HepG2 (cell line): ENCODE results near the gene GRIN2C.
A peak's percentile ranks its signal among the peaks of the same experiment; 100 is the strongest.

Experiments used
- CEBPB ChIP-seq: IDR thresholded peaks from 2 replicates; pipeline ENCODE4 v1.6.1; 2011; ENCODE audit warnings: low read depth, low read length, improper control_type of control experiment, borderline replicate concordance
- ELF4 ChIP-seq: sonication (generic); formaldehyde crosslinking; IDR thresholded peaks from 2 replicates; pipeline ENCODE4 v1.5.0; 2020; ENCODE audit warnings: missing genetic modification reagents, mild to moderate bottlenecking, moderate library complexity, borderline replicate concordance
- FOXM1 ChIP-seq: sonication (generic); formaldehyde crosslinking; IDR thresholded peaks from 2 replicates; pipeline ENCODE4 v1.5.0; 2020; ENCODE audit warnings: missing genetic modification reagents
- KLF11 ChIP-seq: IDR thresholded peaks from 2 replicates; pipeline ENCODE4 v1.6.1; 2016; ENCODE audit warnings: missing compliant biosample characterization
- MAFK ChIP-seq, 2 experiments: IDR thresholded peaks in 1 of 2; conservative IDR thresholded peaks in 1 of 2; 2 replicates each; pipeline ENCODE4 v1.6.1; 2011; ENCODE audit warnings: improper control_type of control experiment in 2 of 2, low read length in 2 of 2
- THAP11 ChIP-seq: IDR thresholded peaks from 2 replicates; pipeline ENCODE4 v1.6.1; 2016; ENCODE audit warnings: missing biosample characterization, missing genetic modification reagents
- ZNF549 ChIP-seq: sonication (generic); formaldehyde crosslinking; IDR thresholded peaks from 2 replicates; pipeline ENCODE4 v1.5.0; 2020; ENCODE audit warnings: missing genetic modification reagents
- ZNF629 ChIP-seq: sonication (generic); formaldehyde crosslinking; conservative IDR thresholded peaks from 2 replicates; pipeline ENCODE4 v1.5.0; 2020; ENCODE audit warnings: missing genetic modification reagents
- ZNF883 ChIP-seq: sonication (generic); formaldehyde crosslinking; IDR thresholded peaks from 2 replicates; pipeline ENCODE4 v1.5.1; 2020; ENCODE audit warnings: mild to moderate bottlenecking, missing genetic modification reagents; ENCODE audit errors: not compliant biosample characterization
- TF ChIP-seq, protein P1 (sequence below): sonication (generic); formaldehyde crosslinking; IDR thresholded peaks from 2 replicates; pipeline ENCODE4 v1.4.0; 2020; ENCODE audit warnings: missing genetic modification reagents, mild to moderate bottlenecking, borderline replicate concordance
- TF ChIP-seq, protein P2 (sequence below): sonication (generic); formaldehyde crosslinking; IDR thresholded peaks from 2 replicates; pipeline ENCODE4 v1.5.0; 2020; ENCODE audit warnings: mild to moderate bottlenecking, missing genetic modification reagents, moderate library complexity
- TF ChIP-seq, protein P3 (sequence below), 2 experiments: IDR thresholded peaks; 2 replicates each; pipeline ENCODE4 v1.6.1; 2011 to 2012; ENCODE audit warnings: low read length in 2 of 2, borderline replicate concordance in 1 of 2, low read depth in 1 of 2, mild to moderate bottlenecking in 1 of 2, moderate library complexity in 1 of 2

DNA sequence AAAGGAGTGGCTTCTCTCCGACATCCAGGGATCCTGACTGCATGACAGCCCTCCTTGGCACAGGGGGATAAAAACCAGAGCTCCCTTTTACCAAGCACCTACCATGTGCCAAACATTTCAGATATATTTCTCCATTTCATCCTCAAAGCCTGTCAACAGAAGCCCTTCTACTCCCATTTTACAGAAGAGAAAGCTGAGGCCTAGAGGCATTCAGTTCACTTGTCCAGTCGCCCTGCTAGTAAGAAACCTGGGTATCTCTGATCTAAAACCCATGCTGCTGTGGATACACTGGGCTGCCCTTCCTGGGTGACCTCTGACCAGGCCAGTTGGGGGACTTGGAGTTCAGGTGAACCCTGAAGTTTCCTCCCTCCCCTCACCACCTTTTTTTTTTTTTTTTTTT, 19.0 kb upstream of the GRIN2C start:
- TF ChIP-seq, protein P1, sequence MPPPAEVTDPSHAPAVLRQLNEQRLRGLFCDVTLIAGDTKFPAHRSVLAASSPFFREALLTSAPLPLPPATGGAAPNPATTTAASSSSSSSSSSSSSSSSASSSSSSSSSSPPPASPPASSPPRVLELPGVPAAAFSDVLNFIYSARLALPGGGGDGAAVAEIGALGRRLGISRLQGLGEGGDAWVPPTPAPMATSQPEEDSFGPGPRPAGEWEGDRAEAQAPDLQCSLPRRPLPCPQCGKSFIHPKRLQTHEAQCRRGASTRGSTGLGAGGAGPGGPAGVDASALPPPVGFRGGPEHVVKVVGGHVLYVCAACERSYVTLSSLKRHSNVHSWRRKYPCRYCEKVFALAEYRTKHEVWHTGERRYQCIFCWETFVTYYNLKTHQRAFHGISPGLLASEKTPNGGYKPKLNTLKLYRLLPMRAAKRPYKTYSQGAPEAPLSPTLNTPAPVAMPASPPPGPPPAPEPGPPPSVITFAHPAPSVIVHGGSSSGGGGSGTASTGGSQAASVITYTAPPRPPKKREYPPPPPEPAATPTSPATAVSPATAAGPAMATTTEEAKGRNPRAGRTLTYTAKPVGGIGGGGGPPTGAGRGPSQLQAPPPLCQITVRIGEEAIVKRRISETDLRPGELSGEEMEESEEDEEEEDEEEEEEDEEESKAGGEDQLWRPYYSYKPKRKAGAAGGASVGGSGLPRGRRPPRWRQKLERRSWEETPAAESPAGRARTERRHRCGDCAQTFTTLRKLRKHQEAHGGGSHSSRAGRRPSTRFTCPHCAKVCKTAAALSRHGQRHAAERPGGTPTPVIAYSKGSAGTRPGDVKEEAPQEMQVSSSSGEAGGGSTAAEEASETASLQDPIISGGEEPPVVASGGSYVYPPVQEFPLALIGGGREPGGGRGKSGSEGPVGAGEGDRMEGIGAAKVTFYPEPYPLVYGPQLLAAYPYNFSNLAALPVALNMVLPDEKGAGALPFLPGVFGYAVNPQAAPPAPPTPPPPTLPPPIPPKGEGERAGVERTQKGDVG (CRISPR knock-in tag), result no peak
- TF ChIP-seq MAFK (conservative IDR thresholded peaks at IDR 0.05 in 1 of 2, IDR thresholded peaks at IDR 0.05 in 1 of 2; ENCODE audit: low read length in 2 of 2) (no peak), CEBPB (no peak), FOXM1 (CRISPR knock-in tag) (no peak), KLF11 (CRISPR knock-in tag) (no peak), ZNF883 (CRISPR knock-in tag) (no peak), ZNF549 (no peak), THAP11 (CRISPR knock-in tag) (no peak), ELF4 (CRISPR knock-in tag) (no peak), ZNF629 (CRISPR knock-in tag) (peak; percentile 73)
- TF ChIP-seq, protein P2, sequence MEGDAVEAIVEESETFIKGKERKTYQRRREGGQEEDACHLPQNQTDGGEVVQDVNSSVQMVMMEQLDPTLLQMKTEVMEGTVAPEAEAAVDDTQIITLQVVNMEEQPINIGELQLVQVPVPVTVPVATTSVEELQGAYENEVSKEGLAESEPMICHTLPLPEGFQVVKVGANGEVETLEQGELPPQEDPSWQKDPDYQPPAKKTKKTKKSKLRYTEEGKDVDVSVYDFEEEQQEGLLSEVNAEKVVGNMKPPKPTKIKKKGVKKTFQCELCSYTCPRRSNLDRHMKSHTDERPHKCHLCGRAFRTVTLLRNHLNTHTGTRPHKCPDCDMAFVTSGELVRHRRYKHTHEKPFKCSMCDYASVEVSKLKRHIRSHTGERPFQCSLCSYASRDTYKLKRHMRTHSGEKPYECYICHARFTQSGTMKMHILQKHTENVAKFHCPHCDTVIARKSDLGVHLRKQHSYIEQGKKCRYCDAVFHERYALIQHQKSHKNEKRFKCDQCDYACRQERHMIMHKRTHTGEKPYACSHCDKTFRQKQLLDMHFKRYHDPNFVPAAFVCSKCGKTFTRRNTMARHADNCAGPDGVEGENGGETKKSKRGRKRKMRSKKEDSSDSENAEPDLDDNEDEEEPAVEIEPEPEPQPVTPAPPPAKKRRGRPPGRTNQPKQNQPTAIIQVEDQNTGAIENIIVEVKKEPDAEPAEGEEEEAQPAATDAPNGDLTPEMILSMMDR (CRISPR knock-in tag), result no peak
- TF ChIP-seq, protein P3, sequence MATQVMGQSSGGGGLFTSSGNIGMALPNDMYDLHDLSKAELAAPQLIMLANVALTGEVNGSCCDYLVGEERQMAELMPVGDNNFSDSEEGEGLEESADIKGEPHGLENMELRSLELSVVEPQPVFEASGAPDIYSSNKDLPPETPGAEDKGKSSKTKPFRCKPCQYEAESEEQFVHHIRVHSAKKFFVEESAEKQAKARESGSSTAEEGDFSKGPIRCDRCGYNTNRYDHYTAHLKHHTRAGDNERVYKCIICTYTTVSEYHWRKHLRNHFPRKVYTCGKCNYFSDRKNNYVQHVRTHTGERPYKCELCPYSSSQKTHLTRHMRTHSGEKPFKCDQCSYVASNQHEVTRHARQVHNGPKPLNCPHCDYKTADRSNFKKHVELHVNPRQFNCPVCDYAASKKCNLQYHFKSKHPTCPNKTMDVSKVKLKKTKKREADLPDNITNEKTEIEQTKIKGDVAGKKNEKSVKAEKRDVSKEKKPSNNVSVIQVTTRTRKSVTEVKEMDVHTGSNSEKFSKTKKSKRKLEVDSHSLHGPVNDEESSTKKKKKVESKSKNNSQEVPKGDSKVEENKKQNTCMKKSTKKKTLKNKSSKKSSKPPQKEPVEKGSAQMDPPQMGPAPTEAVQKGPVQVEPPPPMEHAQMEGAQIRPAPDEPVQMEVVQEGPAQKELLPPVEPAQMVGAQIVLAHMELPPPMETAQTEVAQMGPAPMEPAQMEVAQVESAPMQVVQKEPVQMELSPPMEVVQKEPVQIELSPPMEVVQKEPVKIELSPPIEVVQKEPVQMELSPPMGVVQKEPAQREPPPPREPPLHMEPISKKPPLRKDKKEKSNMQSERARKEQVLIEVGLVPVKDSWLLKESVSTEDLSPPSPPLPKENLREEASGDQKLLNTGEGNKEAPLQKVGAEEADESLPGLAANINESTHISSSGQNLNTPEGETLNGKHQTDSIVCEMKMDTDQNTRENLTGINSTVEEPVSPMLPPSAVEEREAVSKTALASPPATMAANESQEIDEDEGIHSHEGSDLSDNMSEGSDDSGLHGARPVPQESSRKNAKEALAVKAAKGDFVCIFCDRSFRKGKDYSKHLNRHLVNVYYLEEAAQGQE (IDR thresholded peaks at IDR 0.05; ENCODE audit: borderline replicate concordance in 1 of 2, low read depth in 1 of 2, low read length in 2 of 2), result no peak
